ENCODE data around the gene CACNA1G.

The CACNA1G gene

DNA sequence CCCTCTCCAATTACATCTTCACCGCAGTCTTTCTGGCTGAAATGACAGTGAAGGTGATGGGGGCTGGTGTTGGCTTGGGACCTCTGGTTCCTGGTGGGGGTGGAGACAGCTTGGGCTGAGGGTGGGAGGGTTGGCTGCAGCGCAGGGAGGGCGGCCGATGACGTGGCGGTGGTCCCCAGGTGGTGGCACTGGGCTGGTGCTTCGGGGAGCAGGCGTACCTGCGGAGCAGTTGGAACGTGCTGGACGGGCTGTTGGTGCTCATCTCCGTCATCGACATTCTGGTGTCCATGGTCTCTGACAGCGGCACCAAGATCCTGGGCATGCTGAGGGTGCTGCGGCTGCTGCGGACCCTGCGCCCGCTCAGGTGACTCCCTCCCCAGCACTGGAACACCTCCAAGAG is 42.3 kb downstream of the CACNA1G start:
- Histone ChIP-seq H3K9me3 (no peaks in the 10 kb centered on the region), H3K27ac (no peak overlapping the region), H3K27me3 (peaks cover 0 to 14% of the 10 kb centered on the region in 2 donors), H3K4me3 (no peak overlapping the region), H3K36me3 (no peaks in the 10 kb centered on the region), H3K4me1 (peaks cover 0 to 12% (median 8%) of the 10 kb centered on the region in 4 donors)
- DNase-seq, result no peak
- TF ChIP-seq, protein P1, sequence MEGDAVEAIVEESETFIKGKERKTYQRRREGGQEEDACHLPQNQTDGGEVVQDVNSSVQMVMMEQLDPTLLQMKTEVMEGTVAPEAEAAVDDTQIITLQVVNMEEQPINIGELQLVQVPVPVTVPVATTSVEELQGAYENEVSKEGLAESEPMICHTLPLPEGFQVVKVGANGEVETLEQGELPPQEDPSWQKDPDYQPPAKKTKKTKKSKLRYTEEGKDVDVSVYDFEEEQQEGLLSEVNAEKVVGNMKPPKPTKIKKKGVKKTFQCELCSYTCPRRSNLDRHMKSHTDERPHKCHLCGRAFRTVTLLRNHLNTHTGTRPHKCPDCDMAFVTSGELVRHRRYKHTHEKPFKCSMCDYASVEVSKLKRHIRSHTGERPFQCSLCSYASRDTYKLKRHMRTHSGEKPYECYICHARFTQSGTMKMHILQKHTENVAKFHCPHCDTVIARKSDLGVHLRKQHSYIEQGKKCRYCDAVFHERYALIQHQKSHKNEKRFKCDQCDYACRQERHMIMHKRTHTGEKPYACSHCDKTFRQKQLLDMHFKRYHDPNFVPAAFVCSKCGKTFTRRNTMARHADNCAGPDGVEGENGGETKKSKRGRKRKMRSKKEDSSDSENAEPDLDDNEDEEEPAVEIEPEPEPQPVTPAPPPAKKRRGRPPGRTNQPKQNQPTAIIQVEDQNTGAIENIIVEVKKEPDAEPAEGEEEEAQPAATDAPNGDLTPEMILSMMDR (IDR thresholded peaks at IDR 0.05), result no peak
- intact Hi-C loops (cut with DNase I; ENCODE audit: low total_unique reads), result no loop called here

DNA sequence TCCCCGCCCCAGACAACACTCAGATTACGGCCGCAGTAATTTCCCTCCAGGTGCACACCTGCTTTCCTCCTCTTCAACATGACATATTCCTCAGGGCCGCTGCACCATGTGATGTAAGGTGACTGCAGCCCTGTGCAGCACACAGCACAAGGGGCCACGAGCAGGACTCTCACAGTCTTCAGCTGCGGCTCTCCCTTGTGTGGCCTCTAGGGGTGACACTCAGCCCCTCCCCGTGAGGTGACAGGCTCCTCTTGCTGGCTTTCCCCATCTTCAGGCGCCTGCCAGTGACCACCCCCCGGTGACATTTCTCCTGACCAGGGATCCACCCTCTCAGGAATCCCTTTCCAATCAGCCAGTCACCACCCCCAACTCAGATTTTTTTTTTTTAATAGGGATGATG is 42.8 kb downstream of the CACNA1G start:
- DNase-seq, result no peak
- peaks cover 0 to 16% of the 10 kb centered on the region in 2 donors for H3K27me3 ChIP-seq
- H3K27ac ChIP-seq, result no peak overlapping the region
- no peaks in the 10 kb centered on the region for H3K36me3 ChIP-seq
- H3K4me3 ChIP-seq, result no peak overlapping the region
- H3K9me3 ChIP-seq, result no peaks in the 10 kb centered on the region
- TF ChIP-seq, protein P1 (IDR thresholded peaks at IDR 0.05), result no peak
- intact Hi-C loops (cut with DNase I; ENCODE audit: low total_unique reads), result no loop called here
- peaks cover 0 to 12% (median 8%) of the 10 kb centered on the region in 4 donors for H3K4me1 ChIP-seq

DNA sequence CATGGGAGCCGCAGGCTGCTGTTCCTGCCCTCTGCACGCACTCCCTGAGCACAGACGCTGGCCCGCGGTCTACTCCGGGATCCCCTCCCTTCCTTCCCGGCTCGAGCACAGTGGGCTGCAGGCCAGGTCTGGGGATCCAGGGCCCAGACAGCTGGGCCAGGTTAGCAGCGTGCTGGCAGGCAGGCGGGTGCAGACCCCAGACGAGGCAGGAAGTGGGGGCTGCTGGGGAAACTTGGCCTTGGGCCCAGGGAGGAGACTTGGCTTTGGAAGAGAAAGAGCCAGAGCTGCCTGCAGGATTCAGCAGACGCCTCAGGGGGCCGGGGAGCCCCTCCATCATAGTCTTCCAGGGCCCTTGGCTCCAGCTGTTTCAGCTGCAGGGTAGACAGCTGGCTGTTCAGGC is 44.0 kb downstream of the CACNA1G start:
- H3K4me1 ChIP-seq, result peaks cover 0 to 12% (median 8%) of the 10 kb centered on the region in 4 donors
- H3K36me3 ChIP-seq, result no peaks in the 10 kb centered on the region
- no peak overlapping the region for H3K27ac ChIP-seq
- TF ChIP-seq, protein P1 (IDR thresholded peaks at IDR 0.05), result no peak
- H3K4me3 ChIP-seq, result no peak overlapping the region
- intact Hi-C loops (cut with DNase I; ENCODE audit: low total_unique reads), result no loop called here
- no peaks in the 10 kb centered on the region for H3K9me3 ChIP-seq
- no peak for DNase-seq
- peaks cover 0 to 20% of the 10 kb centered on the region in 2 donors for H3K27me3 ChIP-seq

DNA sequence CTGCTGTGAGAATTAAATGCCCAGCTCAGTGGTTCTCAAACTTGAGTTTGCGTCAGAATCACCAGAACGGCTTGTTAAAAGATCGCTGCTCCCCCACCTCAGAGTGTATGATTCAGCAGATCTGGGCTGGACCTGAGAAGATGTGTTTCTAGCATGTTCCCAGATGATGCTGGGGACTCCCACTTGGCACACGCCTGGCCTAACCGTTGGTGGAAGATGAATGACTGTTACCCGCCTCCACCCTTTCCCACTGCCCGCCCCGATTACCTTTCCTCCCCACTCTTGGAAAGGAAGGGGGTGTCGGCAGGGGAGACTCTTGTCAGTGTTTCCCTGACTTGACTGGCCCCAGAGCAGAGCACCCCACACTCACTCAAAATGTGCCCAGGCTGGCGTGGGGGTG is 44.9 kb downstream of the CACNA1G start:
- peaks cover 0 to 23% of the 10 kb centered on the region in 2 donors for H3K27me3 ChIP-seq
- no peaks in the 10 kb centered on the region for H3K9me3 ChIP-seq
- no peak for DNase-seq
- H3K36me3 ChIP-seq, result no peaks in the 10 kb centered on the region
- H3K4me3 ChIP-seq, result no peak overlapping the region
- TF ChIP-seq, protein P1 (IDR thresholded peaks at IDR 0.05), result no peak
- intact Hi-C loops (cut with DNase I; ENCODE audit: low total_unique reads), result no loop called here
- peaks cover 0 to 12% (median 8%) of the 10 kb centered on the region in 4 donors for H3K4me1 ChIP-seq
- H3K27ac ChIP-seq, result no peak overlapping the region

GRCh38 chr17:50607522-50608175 is 47.1 kb downstream of the CACNA1G start:
- Histone ChIP-seq H3K9me3 (no peaks in the 10 kb centered on the region), H3K27me3 (peaks cover 0 to 21% of the 10 kb centered on the region in 2 donors), H3K4me1 (peaks cover 0 to 12% (median 8%) of the 10 kb centered on the region in 4 donors), H3K4me3 (no peak overlapping the region), H3K27ac (no peak overlapping the region), H3K36me3 (no peaks in the 10 kb centered on the region)
- DNase-seq, result no peak
- intact Hi-C loops (cut with DNase I; ENCODE audit: low total_unique reads), result no loop called here
- TF ChIP-seq, protein P1 (IDR thresholded peaks at IDR 0.05), result no peak

Data from tibial artery (tissue), 4 donors.